Thyroid gland (tissue), 4 donors: ENCODE results near the gene ZNF138.

Experiments used
- POLR2A ChIP-seq, 2 donors: fragments of 450-650 bp; IDR thresholded peaks; one replicate each; pipeline ENCODE4 v1.6.1; 2017; ENCODE audit warnings: antibody characterized with exemption in 2 of 2, mild to moderate bottlenecking in 2 of 2, moderate library complexity in 1 of 2
- TF ChIP-seq, protein P1 (sequence below), 6 experiments: fragments of 200-600 bp in 3 of 6; fragments of 450-650 bp in 3 of 6; sonication (generic) in 3 of 6; IDR thresholded peaks; one replicate each; pipeline ENCODE4 v1.5.1; 2016 to 2019; ENCODE audit warnings: antibody characterized with exemption in 6 of 6, mild to moderate bottlenecking in 2 of 6, inconsistent platforms in 1 of 6, moderate library complexity in 1 of 6

DNA sequence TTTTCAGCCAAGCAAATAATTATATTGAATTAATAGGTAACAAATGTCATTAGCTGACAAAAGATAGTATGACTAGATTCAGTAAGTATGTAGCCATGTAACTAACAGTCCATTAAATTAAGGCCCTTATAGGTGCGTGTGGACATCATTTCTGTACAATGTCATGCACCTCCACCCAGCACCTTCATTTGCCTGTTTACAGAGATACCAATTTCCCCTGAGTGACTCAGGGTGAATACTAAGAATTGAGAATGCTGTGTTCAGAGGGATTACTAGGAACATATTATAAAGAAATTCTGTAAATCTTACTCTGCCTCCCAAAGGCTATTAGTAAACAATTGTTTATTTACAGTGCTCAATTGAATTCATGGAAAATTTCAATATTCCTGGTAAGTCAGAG, 60.7 kb downstream of the ZNF138 start:
- TF ChIP-seq, protein P1, sequence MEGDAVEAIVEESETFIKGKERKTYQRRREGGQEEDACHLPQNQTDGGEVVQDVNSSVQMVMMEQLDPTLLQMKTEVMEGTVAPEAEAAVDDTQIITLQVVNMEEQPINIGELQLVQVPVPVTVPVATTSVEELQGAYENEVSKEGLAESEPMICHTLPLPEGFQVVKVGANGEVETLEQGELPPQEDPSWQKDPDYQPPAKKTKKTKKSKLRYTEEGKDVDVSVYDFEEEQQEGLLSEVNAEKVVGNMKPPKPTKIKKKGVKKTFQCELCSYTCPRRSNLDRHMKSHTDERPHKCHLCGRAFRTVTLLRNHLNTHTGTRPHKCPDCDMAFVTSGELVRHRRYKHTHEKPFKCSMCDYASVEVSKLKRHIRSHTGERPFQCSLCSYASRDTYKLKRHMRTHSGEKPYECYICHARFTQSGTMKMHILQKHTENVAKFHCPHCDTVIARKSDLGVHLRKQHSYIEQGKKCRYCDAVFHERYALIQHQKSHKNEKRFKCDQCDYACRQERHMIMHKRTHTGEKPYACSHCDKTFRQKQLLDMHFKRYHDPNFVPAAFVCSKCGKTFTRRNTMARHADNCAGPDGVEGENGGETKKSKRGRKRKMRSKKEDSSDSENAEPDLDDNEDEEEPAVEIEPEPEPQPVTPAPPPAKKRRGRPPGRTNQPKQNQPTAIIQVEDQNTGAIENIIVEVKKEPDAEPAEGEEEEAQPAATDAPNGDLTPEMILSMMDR (IDR thresholded peaks at IDR 0.05), result no peak
- no peak for TF ChIP-seq POLR2A (IDR thresholded peaks at IDR 0.05)
